ENCODE measurements around the gene KIF25.

Gene KIF25

GRCh38 chr6:168045706-168046620, 48.5 kb downstream of the KIF25 start:
- no peak for TF ChIP-seq CTCF (IDR thresholded peaks at IDR 0.05; ENCODE audit: borderline replicate concordance, control extremely low read depth, extremely low read depth, insufficient read depth, missing control alignments)
- DNase-seq (ENCODE audit: low spot score): no peak
- in situ Hi-C loops (cut with MboI; ENCODE audit: low sequenced_read_pairs, unreplicated experiment): no loop called here

- no peak for TF ChIP-seq CTCF (IDR thresholded peaks at IDR 0.05; ENCODE audit: borderline replicate concordance, control extremely low read depth, extremely low read depth, insufficient read depth, missing control alignments)
- in situ Hi-C loops (cut with MboI; ENCODE audit: low sequenced_read_pairs, unreplicated experiment): no loop called here
- no peak for DNase-seq (ENCODE audit: low spot score)
These were observed 49.2 kb downstream of the KIF25 start for GRCh38 chr6:168046696-168047095.

- TF ChIP-seq CTCF (IDR thresholded peaks at IDR 0.05; ENCODE audit: borderline replicate concordance, control extremely low read depth, extremely low read depth, insufficient read depth, missing control alignments): no peak
- in situ Hi-C loops (cut with MboI; ENCODE audit: low sequenced_read_pairs, unreplicated experiment): no loop called here
- DNase-seq (ENCODE audit: low spot score): no peak
These were observed 50.6 kb downstream of the KIF25 start for GRCh38 chr6:168047841-168048723.

GRCh38 chr6:168048724-168049025, 51.2 kb downstream of the KIF25 start:
- in situ Hi-C loops (cut with MboI; ENCODE audit: low sequenced_read_pairs, unreplicated experiment): no loop called here
- no peak for DNase-seq (ENCODE audit: low spot score)
- TF ChIP-seq CTCF (IDR thresholded peaks at IDR 0.05; ENCODE audit: borderline replicate concordance, control extremely low read depth, extremely low read depth, insufficient read depth, missing control alignments): no peak

- in situ Hi-C loops (cut with MboI; ENCODE audit: low sequenced_read_pairs, unreplicated experiment): no loop called here
- no peak for DNase-seq (ENCODE audit: low spot score)
- TF ChIP-seq CTCF (IDR thresholded peaks at IDR 0.05; ENCODE audit: borderline replicate concordance, control extremely low read depth, extremely low read depth, insufficient read depth, missing control alignments): no peak
These were observed 51.8 kb downstream of the KIF25 start for GRCh38 chr6:168049277-168049676.

- in situ Hi-C loops (cut with MboI; ENCODE audit: low sequenced_read_pairs, unreplicated experiment): no loop called here
These were observed 52.3 kb downstream of the KIF25 start for GRCh38 chr6:168049706-168050224.

More at GRCh38 chr6:168049706-168050224, 52.3 kb downstream of the KIF25 start:
- no peak for TF ChIP-seq CTCF (IDR thresholded peaks at IDR 0.05; ENCODE audit: borderline replicate concordance, control extremely low read depth, extremely low read depth, insufficient read depth, missing control alignments)
- no peak for DNase-seq (ENCODE audit: low spot score)
